GM19468 (cell line): ENCODE results near the gene BCL11B.

Source experiments
- ATAC-seq: cut with Tn5 transposase; IDR thresholded peaks from one replicate; pipeline ENCODE4 v1.9.1; 2021; ENCODE audit warnings: mild to moderate bottlenecking, moderate library complexity, moderate number of reproducible peaks; ENCODE audit not compliant: unreplicated experiment; ENCODE audit errors: extremely low read depth

BCL11B gene

GRCh38 chr14:99174081-99174769 lies 97.8 kb downstream of the BCL11B start:
- no peak for ATAC-seq

- ATAC-seq: no peak
Measured at GRCh38 chr14:99173506-99173905, 98.5 kb downstream of the BCL11B start.

GRCh38 chr14:99173086-99173485 lies 98.9 kb downstream of the BCL11B start:
- ATAC-seq: no peak

- no peak for ATAC-seq
Measured at GRCh38 chr14:99171396-99171795, 100.6 kb downstream of the BCL11B start.

GRCh38 chr14:99169776-99170356 lies 102.1 kb downstream of the BCL11B start:
- ATAC-seq: no peak

- ATAC-seq: no peak
Measured at GRCh38 chr14:99168330-99168729, 103.7 kb downstream of the BCL11B start.

- ATAC-seq: no peak
Measured at GRCh38 chr14:99166506-99166905, 105.5 kb downstream of the BCL11B start.

GRCh38 chr14:99164712-99165111 lies 107.3 kb downstream of the BCL11B start:
- ATAC-seq: no peak

GRCh38 chr14:99163446-99163845 lies 108.6 kb downstream of the BCL11B start:
- ATAC-seq: no peak

- ATAC-seq: no peak
Measured at GRCh38 chr14:99159341-99160340, 112.4 kb downstream of the BCL11B start.

GRCh38 chr14:99158646-99159165 lies 113.3 kb downstream of the BCL11B start:
- ATAC-seq: no peak

- no peak for ATAC-seq
Measured at GRCh38 chr14:99158150-99158549, 113.8 kb downstream of the BCL11B start.

GRCh38 chr14:99157676-99158075 lies 114.3 kb downstream of the BCL11B start:
- ATAC-seq: no peak

GRCh38 chr14:99157246-99157645 lies 114.8 kb downstream of the BCL11B start:
- no peak for ATAC-seq

- no peak for ATAC-seq
Measured at GRCh38 chr14:99156814-99157213, 115.2 kb downstream of the BCL11B start.

GRCh38 chr14:99156090-99156425 lies 115.9 kb downstream of the BCL11B start:
- no peak for ATAC-seq

- no peak for ATAC-seq
Measured at GRCh38 chr14:99155173-99156089, 116.6 kb downstream of the BCL11B start.

- no peak for ATAC-seq
Measured at GRCh38 chr14:99150236-99150635, 121.8 kb downstream of the BCL11B start.

- ATAC-seq: no peak
Measured at GRCh38 chr14:99148861-99149610, 123.0 kb downstream of the BCL11B start.
